ENCODE measurements around the gene PTPRG. TPM values are rescaled to one million over a fixed set of nuclear protein-coding genes. Genes with fewer than 3 reads are reported as not detected.

Gene PTPRG
- total RNA-seq, 1 donor from 2014 or later, result 80.7 TPM

GRCh38 chr3:61897848-61898247, 336.5 kb downstream of the PTPRG start:
- H3K4me3 Mint-ChIP-seq (ENCODE audit: unreplicated experiment), result no peak overlapping the region
- no peaks in the 10 kb centered on the region for H3K36me3 Mint-ChIP-seq (ENCODE audit: low read depth, unreplicated experiment)
- no peaks in the 10 kb centered on the region for H3K9me3 Mint-ChIP-seq (ENCODE audit: unreplicated experiment)
- DNase-seq (ENCODE audit: low spot score), result no peak
- no peak for TF ChIP-seq CTCF (IDR thresholded peaks at IDR 0.05; ENCODE audit: unreplicated experiment)
- peaks cover 2% of the 10 kb centered on the region for H3K27me3 Mint-ChIP-seq (ENCODE audit: unreplicated experiment)
- peaks cover 11% of the 10 kb centered on the region for H3K4me1 Mint-ChIP-seq (ENCODE audit: unreplicated experiment)
- H3K27ac Mint-ChIP-seq (ENCODE audit: unreplicated experiment), result no peak overlapping the region

- Mint-ChIP-seq H3K4me3 (ENCODE audit: unreplicated experiment) (no peak overlapping the region), H3K36me3 (ENCODE audit: low read depth, unreplicated experiment) (no peaks in the 10 kb centered on the region), H3K27ac (ENCODE audit: unreplicated experiment) (no peak overlapping the region), H3K4me1 (ENCODE audit: unreplicated experiment) (peaks cover 13% of the 10 kb centered on the region), H3K9me3 (ENCODE audit: unreplicated experiment) (no peaks in the 10 kb centered on the region), H3K27me3 (ENCODE audit: unreplicated experiment) (peaks cover 6% of the 10 kb centered on the region)
- no peak for TF ChIP-seq CTCF (IDR thresholded peaks at IDR 0.05; ENCODE audit: unreplicated experiment)
- no peak for DNase-seq (ENCODE audit: low spot score)
Measured at GRCh38 chr3:61899700-61900462, 338.5 kb downstream of the PTPRG start.

GRCh38 chr3:61901496-61901895, 340.1 kb downstream of the PTPRG start:
- H3K27me3 Mint-ChIP-seq (ENCODE audit: unreplicated experiment), result peaks cover 6% of the 10 kb centered on the region

GRCh38 chr3:61901986-61902385, 340.6 kb downstream of the PTPRG start:
- peaks cover 7% of the 10 kb centered on the region for H3K4me1 Mint-ChIP-seq (ENCODE audit: unreplicated experiment)
- peaks cover 6% of the 10 kb centered on the region for H3K27me3 Mint-ChIP-seq (ENCODE audit: unreplicated experiment)
- H3K36me3 Mint-ChIP-seq (ENCODE audit: low read depth, unreplicated experiment), result no peaks in the 10 kb centered on the region
- H3K4me3 Mint-ChIP-seq (ENCODE audit: unreplicated experiment), result no peak overlapping the region
- no peak for TF ChIP-seq CTCF (IDR thresholded peaks at IDR 0.05; ENCODE audit: unreplicated experiment)
- no peak for DNase-seq (ENCODE audit: low spot score)
- no peaks in the 10 kb centered on the region for H3K9me3 Mint-ChIP-seq (ENCODE audit: unreplicated experiment)
- H3K27ac Mint-ChIP-seq (ENCODE audit: unreplicated experiment), result no peak overlapping the region

More at GRCh38 chr3:61901496-61901895, 340.1 kb downstream of the PTPRG start:
- no peak for TF ChIP-seq CTCF (IDR thresholded peaks at IDR 0.05; ENCODE audit: unreplicated experiment)
- H3K36me3 Mint-ChIP-seq (ENCODE audit: low read depth, unreplicated experiment), result no peaks in the 10 kb centered on the region
- no peak overlapping the region for H3K27ac Mint-ChIP-seq (ENCODE audit: unreplicated experiment)
- DNase-seq (ENCODE audit: low spot score), result no peak
- no peak overlapping the region for H3K4me3 Mint-ChIP-seq (ENCODE audit: unreplicated experiment)
- peaks cover 7% of the 10 kb centered on the region for H3K4me1 Mint-ChIP-seq (ENCODE audit: unreplicated experiment)
- H3K9me3 Mint-ChIP-seq (ENCODE audit: unreplicated experiment), result no peaks in the 10 kb centered on the region

GRCh38 chr3:61903074-61903473, 341.7 kb downstream of the PTPRG start:
- TF ChIP-seq CTCF (IDR thresholded peaks at IDR 0.05; ENCODE audit: unreplicated experiment), result no peak
- H3K36me3 Mint-ChIP-seq (ENCODE audit: low read depth, unreplicated experiment), result no peaks in the 10 kb centered on the region
- H3K27me3 Mint-ChIP-seq (ENCODE audit: unreplicated experiment), result peaks cover 6% of the 10 kb centered on the region
- no peak overlapping the region for H3K4me3 Mint-ChIP-seq (ENCODE audit: unreplicated experiment)
- H3K4me1 Mint-ChIP-seq (ENCODE audit: unreplicated experiment), result peaks cover 7% of the 10 kb centered on the region
- no peaks in the 10 kb centered on the region for H3K9me3 Mint-ChIP-seq (ENCODE audit: unreplicated experiment)
- no peak for DNase-seq (ENCODE audit: low spot score)
- no peak overlapping the region for H3K27ac Mint-ChIP-seq (ENCODE audit: unreplicated experiment)

Data from endothelial cell (in vitro differentiated cells).